K562 (cell line): ENCODE data around the gene SH2D4B. TPM values are rescaled to one million over a fixed set of nuclear protein-coding genes. Genes with fewer than 3 reads are reported as not detected.

ENCODE experiments used
- CSDE1 ChIP-seq, 2 experiments: fragments of 450-650 bp; IDR thresholded peaks; 2 replicates each; pipeline ENCODE4 v1.6.1; 2016; ENCODE audit warnings: mild to moderate bottlenecking in 1 of 2
- EP300 ChIP-seq: IDR thresholded peaks from 2 replicates; pipeline ENCODE4 v1.6.1; 2012; ENCODE audit warnings: low read length, improper control_type of control experiment
- EWSR1 ChIP-seq: fragments of 450-650 bp; IDR thresholded peaks from 2 replicates; pipeline ENCODE4 v1.6.1; 2018; ENCODE audit warnings: borderline replicate concordance, mild to moderate bottlenecking, low read depth, moderate library complexity; ENCODE audit not compliant: partially characterized antibody
- FOXK2 ChIP-seq, 2 experiments: fragments of 450-650 bp; IDR thresholded peaks in 1 of 2; conservative IDR thresholded peaks in 1 of 2; 2 replicates each; pipeline ENCODE4 v1.6.1; 2016; ENCODE audit warnings: low read depth in 2 of 2, mild to moderate bottlenecking in 1 of 2
- HBP1 ChIP-seq: fragments of 450-650 bp; formaldehyde crosslinking; IDR thresholded peaks from 2 replicates; pipeline ENCODE4 v1.4.0; 2022; ENCODE audit warnings: missing genetic modification characterization
- HDAC8 ChIP-seq: fragments of 450-650 bp; IDR thresholded peaks from 2 replicates; pipeline ENCODE4 v1.6.1; 2016; ENCODE audit warnings: mild to moderate bottlenecking, missing genetic modification characterization, moderate library complexity, missing compliant biosample characterization
- MTF1 ChIP-seq: fragments of 250-450 bp; sonication (Bioruptor Pico); IDR thresholded peaks from 2 replicates; pipeline ENCODE4 v1.9.0; 2021; ENCODE audit warnings: moderate library complexity, mild to moderate bottlenecking, inconsistent platforms, borderline replicate concordance
- NCOR1 ChIP-seq: fragments of 450-650 bp; IDR thresholded peaks from 2 replicates; pipeline ENCODE4 v1.6.1; 2016; ENCODE audit warnings: mild to moderate bottlenecking, moderate library complexity
- RFX1 ChIP-seq: fragments of 450-650 bp; IDR thresholded peaks from 2 replicates; pipeline ENCODE4 v1.6.1; 2016; ENCODE audit warnings: mild to moderate bottlenecking, moderate library complexity
- RNF2 ChIP-seq: sonication (generic); IDR thresholded peaks from 2 replicates; pipeline ENCODE4 v1.6.1; 2016
- SMARCC2 ChIP-seq: fragments of 450-650 bp; IDR thresholded peaks from 2 replicates; pipeline ENCODE4 v1.6.1; 2017; ENCODE audit warnings: antibody characterized with exemption, moderate library complexity, mild to moderate bottlenecking, low read depth
- polyA plus RNA-seq, 8 experiments: library from polyadenylated mRNA; depleted of rRNA in 4 of 8; stranded (reverse) in 5 of 8; unstranded in 3 of 8; fragments of >200 nt; fragmentation: Nextera tagmentation in 2 of 8; fragmentation: Illumina TruSeq in 1 of 8; extraction: Ambion mirVana in 2 of 8; extraction: Trizol in 1 of 8; gene quantifications; 2 replicates each; pipeline versions ENCODE4 v1.2.1 to v1.2.3, GENCODE V29; 2011 to 2014; ENCODE audit warnings: inconsistent platforms in 1 of 8, missing spikeins in 1 of 8
- total RNA-seq, 7 experiments: library from RNA; depleted of rRNA in 6 of 7; stranded (reverse); fragments of >200 nt in 6 of 7; fragmentation: Illumina TruSeq in 2 of 7; extraction: Trizol in 2 of 7; gene quantifications; 2 replicates each; pipeline versions ENCODE4 v1.2.1 to v1.2.3, GENCODE V29; 2011 to 2021; ENCODE audit warnings: low replicate concordance in 1 of 7
- TF ChIP-seq, protein P1 (sequence below): fragments of 200-600 bp; sonication (generic); IDR thresholded peaks from one replicate; pipeline ENCODE4 v1.6.1; 2012; ENCODE audit warnings: mild to moderate bottlenecking, low read depth, low read length, inconsistent platforms

The SH2D4B gene
- total and polyA plus RNA-seq, 9 of the 15 experiments (the other 6 are each of a cell fraction or from before 2014, with no cell fraction given) = 0.03 to 0.14 (median 0.04) TPM; not detected in 4

DNA sequence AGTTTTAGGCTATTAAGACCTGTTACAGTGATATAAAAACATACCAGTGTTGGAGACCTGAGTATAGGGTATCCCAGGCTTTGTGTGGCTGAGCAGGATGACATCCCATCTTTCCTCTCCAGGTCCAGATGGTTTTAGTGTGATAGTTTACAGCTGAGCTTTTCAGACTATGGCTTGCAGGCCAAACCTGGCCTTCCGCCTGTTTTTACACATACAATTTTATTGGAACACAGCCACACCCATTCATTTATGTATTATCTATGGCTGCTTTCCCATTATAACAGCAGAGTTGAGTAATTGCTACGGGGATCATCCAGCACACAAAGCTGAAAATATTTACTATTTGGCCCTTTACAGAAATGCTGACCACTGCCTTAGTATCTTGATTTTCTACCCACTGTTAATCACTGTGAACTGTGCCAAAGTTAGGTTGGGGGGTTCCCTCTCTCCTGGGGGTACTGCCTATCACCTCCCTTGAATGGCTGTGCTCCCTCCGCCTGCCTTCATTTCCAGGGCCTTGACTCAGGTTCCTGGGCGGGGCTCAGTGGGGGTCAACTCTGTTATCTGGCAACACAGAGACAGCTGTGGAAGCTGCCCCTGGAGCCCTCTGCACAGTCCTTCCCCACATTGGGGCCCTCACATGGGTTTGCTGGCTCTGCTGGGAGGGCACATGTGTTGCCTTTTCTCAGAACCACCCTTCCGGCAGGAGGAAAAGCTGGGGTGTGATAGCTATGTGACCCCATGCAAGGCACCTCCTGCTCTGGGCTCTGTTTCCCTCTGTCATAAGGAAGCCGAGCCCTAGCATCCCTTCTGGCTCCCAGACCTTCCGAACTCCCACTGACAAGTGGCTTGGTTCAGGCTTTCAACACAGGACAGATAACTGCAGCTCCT is 40.3 kb upstream of the SH2D4B start (continued):
- 0 out of 2 replicates have a peak, but pooled peaks have one; percentile 48 for TF ChIP-seq HBP1 (CRISPR knock-in tag)
- TF ChIP-seq HDAC8 (tag) = no peak
- TF ChIP-seq NCOR1 = peak; percentile 94
- TF ChIP-seq FOXK2 (conservative IDR thresholded peaks at IDR 0.05 in 1 of 2, IDR thresholded peaks at IDR 0.05 in 1 of 2; ENCODE audit: low read depth in 2 of 2) = peak in 1 of 2 experiments; percentile 55; a peak in 1 of 4 replicates
- no peak for TF ChIP-seq EWSR1
- TF ChIP-seq, protein P1, sequence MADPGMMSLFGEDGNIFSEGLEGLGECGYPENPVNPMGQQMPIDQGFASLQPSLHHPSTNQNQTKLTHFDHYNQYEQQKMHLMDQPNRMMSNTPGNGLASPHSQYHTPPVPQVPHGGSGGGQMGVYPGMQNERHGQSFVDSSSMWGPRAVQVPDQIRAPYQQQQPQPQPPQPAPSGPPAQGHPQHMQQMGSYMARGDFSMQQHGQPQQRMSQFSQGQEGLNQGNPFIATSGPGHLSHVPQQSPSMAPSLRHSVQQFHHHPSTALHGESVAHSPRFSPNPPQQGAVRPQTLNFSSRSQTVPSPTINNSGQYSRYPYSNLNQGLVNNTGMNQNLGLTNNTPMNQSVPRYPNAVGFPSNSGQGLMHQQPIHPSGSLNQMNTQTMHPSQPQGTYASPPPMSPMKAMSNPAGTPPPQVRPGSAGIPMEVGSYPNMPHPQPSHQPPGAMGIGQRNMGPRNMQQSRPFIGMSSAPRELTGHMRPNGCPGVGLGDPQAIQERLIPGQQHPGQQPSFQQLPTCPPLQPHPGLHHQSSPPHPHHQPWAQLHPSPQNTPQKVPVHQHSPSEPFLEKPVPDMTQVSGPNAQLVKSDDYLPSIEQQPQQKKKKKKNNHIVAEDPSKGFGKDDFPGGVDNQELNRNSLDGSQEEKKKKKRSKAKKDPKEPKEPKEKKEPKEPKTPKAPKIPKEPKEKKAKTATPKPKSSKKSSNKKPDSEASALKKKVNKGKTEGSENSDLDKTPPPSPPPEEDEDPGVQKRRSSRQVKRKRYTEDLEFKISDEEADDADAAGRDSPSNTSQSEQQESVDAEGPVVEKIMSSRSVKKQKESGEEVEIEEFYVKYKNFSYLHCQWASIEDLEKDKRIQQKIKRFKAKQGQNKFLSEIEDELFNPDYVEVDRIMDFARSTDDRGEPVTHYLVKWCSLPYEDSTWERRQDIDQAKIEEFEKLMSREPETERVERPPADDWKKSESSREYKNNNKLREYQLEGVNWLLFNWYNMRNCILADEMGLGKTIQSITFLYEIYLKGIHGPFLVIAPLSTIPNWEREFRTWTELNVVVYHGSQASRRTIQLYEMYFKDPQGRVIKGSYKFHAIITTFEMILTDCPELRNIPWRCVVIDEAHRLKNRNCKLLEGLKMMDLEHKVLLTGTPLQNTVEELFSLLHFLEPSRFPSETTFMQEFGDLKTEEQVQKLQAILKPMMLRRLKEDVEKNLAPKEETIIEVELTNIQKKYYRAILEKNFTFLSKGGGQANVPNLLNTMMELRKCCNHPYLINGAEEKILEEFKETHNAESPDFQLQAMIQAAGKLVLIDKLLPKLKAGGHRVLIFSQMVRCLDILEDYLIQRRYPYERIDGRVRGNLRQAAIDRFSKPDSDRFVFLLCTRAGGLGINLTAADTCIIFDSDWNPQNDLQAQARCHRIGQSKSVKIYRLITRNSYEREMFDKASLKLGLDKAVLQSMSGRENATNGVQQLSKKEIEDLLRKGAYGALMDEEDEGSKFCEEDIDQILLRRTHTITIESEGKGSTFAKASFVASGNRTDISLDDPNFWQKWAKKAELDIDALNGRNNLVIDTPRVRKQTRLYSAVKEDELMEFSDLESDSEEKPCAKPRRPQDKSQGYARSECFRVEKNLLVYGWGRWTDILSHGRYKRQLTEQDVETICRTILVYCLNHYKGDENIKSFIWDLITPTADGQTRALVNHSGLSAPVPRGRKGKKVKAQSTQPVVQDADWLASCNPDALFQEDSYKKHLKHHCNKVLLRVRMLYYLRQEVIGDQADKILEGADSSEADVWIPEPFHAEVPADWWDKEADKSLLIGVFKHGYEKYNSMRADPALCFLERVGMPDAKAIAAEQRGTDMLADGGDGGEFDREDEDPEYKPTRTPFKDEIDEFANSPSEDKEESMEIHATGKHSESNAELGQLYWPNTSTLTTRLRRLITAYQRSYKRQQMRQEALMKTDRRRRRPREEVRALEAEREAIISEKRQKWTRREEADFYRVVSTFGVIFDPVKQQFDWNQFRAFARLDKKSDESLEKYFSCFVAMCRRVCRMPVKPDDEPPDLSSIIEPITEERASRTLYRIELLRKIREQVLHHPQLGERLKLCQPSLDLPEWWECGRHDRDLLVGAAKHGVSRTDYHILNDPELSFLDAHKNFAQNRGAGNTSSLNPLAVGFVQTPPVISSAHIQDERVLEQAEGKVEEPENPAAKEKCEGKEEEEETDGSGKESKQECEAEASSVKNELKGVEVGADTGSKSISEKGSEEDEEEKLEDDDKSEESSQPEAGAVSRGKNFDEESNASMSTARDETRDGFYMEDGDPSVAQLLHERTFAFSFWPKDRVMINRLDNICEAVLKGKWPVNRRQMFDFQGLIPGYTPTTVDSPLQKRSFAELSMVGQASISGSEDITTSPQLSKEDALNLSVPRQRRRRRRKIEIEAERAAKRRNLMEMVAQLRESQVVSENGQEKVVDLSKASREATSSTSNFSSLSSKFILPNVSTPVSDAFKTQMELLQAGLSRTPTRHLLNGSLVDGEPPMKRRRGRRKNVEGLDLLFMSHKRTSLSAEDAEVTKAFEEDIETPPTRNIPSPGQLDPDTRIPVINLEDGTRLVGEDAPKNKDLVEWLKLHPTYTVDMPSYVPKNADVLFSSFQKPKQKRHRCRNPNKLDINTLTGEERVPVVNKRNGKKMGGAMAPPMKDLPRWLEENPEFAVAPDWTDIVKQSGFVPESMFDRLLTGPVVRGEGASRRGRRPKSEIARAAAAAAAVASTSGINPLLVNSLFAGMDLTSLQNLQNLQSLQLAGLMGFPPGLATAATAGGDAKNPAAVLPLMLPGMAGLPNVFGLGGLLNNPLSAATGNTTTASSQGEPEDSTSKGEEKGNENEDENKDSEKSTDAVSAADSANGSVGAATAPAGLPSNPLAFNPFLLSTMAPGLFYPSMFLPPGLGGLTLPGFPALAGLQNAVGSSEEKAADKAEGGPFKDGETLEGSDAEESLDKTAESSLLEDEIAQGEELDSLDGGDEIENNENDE = no peak
- no peak for TF ChIP-seq MTF1
- TF ChIP-seq RFX1 = no peak
- peak; percentile 75 for TF ChIP-seq RNF2
- TF ChIP-seq SMARCC2 = peak; percentile 53; the same call in 1 of the 2 replicates
- TF ChIP-seq CSDE1 (IDR thresholded peaks at IDR 0.05) = no peak
- peak; percentile 89; the same call in 1 of the 2 replicates for TF ChIP-seq EP300
